Stimulated activated CD4-positive, alpha-beta T cell treated with anti-CD3 and anti-CD28 coated beads, TNF-alpha, amount 100 ng/mL, for 24 hours (primary cell): Measurements from ENCODE around the gene HOXC6.

Source experiments
- DNase-seq, 3 experiments: peaks; one replicate each; pipeline ENCODE4 v3.0.0-alpha.2; 2020; ENCODE audit warnings: low read depth in 3 of 3

The HOXC6 gene

GRCh38 chr12:54028314-54029201, at the start of gene HOXC6:
TSS of gene HOXC6 (plus strand) at chr12:54028440. CDS start at chr12:54028522, 82 bp downstream.
- DNase-seq, result no peak

GRCh38 chr12:53978477-53979356, 49.5 kb upstream of the HOXC6 start:
- DNase-seq, result no peak

GRCh38 chr12:53980104-53980801, 48.0 kb upstream of the HOXC6 start:
- DNase-seq, result no peak

- DNase-seq, result no peak
Observed at GRCh38 chr12:53980802-53981496, 47.3 kb upstream of the HOXC6 start.

GRCh38 chr12:53981634-53982565, 46.3 kb upstream of the HOXC6 start:
- no peak for DNase-seq

GRCh38 chr12:53982648-53983567, 45.3 kb upstream of the HOXC6 start:
- no peak for DNase-seq

GRCh38 chr12:53983568-53983949, 44.7 kb upstream of the HOXC6 start:
- DNase-seq, result no peak

DNA sequence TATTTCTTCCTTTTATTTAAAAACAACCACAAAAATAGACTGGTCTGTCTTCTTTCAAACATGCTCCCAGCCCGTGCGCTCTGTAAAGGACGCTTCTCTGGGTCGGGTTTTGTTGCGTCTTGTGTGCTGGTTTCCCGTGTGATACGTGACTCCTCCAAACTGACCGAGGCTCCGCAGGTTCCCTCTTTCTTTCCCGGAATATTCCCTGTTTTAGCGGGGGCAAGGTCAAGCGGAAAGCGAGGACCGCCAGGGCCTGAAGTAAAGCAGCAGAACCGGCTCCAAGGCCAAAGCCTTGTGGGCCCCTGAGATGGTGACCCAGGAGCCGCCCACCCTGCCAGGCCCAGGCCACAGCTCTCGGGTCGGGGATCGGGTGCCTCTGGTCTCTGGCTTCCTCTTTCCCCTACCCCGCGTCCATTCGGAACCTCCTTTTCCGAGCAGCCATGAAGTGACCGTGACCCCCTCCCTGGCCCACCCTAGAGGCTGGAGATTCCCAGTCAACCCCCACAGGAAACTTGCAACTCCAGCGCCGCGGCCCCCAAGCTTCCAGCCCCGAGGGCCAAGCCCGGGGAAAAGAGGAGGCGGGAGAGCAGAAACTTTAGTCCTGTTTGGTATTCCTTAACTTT, 44.2 kb upstream of the HOXC6 start:
- DNase-seq, result no peak

- DNase-seq, result peak; percentile 54 to 89 (median 65)
Observed at GRCh38 chr12:53984901-53985691, 43.1 kb upstream of the HOXC6 start, which contains the start of gene HOXC10. TSS of gene HOXC10 (plus strand) at chr12:53985146. CDS start at chr12:53985260, 114 bp downstream.

DNA sequence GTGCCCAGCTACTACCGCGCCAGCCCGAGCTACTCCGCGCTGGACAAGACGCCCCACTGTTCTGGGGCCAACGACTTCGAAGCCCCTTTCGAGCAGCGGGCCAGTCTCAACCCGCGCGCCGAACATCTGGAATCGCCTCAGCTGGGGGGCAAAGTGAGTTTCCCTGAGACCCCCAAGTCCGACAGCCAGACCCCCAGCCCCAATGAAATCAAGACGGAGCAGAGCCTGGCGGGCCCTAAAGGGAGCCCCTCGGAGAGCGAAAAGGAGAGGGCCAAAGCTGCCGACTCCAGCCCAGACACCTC, 42.6 kb upstream of the HOXC6 start:
- DNase-seq, result no peak

DNA sequence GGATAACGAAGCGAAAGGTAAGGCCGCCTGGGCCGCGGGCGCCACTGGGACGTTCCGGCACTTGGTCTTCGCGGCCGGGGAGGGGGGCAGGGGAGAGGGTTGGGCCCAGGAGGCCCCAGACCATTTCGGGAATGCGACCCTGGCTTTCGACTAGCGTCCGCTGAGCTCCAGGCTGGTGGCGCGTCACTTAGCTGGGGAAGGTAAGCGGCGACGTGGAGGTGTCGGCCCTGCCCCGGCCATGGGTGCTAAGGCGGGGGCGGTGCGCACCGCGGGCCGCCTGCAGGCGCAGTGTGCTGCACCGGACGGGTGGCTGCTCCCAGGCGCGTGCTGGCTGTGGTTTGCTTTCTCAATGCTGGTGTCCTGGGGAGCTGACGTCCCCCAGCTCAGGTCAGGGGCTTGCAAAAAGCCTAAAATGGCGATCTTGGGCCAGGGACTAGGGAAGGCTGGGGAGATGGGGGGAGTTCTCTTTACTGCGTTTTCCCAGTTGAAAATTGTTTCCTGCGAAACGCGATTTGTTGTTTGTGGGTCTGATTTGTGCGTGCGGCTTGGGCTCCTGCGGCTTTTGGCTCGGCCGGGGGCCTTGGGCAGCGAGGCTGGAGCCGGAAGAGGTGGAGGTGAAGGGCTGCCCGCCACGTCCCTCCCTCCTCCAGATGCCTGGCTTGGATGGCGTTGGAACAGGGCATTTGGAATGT, 42.1 kb upstream of the HOXC6 start:
- no peak for DNase-seq

DNA sequence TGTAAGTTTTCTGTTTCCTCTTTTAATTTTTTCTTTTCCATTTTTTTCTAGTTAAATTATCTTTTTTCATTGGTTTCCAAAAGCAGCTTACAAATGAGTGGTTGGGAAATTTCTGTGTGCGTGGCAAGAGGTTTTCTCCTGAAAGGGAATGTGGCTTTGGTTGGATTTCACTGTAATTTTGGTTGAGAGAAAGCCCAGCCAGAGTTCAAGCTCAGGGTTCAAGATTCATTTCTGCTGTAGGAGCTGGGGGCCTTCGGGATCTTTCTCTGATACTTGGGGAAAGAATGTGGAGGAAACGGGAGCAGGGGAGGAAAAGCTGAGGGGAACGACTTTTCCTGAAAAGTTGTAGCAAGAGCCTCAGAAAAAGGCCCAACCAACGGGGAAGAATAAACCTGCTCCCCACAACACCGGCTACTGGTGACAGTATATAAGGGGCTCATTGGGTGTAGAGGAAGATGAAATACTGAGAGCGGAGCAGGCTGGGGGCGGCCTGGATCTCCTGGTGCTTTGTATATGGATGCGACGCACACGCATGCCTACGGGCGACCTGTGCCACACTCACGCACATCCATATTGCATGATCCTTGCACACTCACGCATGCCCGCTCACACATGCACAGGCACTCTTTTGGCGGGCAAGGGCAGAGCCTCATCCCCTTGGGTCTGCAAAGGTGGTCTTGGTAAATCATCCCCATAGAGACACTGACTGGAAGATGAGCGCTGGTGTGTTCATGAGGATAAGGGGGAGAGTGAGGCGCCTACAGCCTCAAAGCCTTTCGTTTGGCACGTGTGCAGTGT, 41.4 kb upstream of the HOXC6 start:
- DNase-seq, result no peak

- DNase-seq, result no peak
Observed at GRCh38 chr12:53987787-53988230, 40.4 kb upstream of the HOXC6 start.

- DNase-seq, result no peak
Observed at GRCh38 chr12:53988541-53989226, 39.6 kb upstream of the HOXC6 start.

- DNase-seq, result no peak
Observed at GRCh38 chr12:53989227-53990113, 38.8 kb upstream of the HOXC6 start.
